Stimulated activated CD4-positive, alpha-beta T cell treated with anti-CD3 and anti-CD28 coated beads, Interleukin-4, amount 100 ng/mL, for 1 hour (primary cell): ENCODE results near the gene PPP1R3F.
A peak's percentile ranks its signal among the peaks of the same experiment; 100 is the strongest.

Source experiments
- DNase-seq: peaks from one replicate; pipeline ENCODE4 v3.0.0-alpha.2; 2020

Gene PPP1R3F

DNA sequence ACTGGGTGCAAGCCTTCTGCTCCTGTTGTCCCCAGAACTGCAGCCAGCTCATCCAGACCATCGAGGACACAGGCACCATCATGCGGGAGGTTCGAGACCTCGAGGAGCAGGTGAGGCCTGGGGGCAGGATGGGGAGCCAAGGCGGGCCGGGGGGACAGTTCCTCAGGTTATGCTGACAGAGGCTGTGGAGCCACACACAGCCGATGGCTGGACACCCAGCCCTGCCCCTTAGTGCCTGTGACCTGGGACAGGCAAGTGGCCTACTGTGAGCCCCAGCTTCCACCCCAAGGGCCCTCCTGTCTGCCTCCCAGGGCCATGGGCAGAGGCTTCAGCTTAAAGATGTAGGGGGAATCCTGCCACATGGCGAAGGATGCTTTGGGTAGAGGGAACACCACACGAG lies 20.0 kb upstream of the PPP1R3F start:
- no peak for DNase-seq

GRCh38 chrX:49250066-49250465 lies 19.5 kb upstream of the PPP1R3F start:
- DNase-seq: no peak

GRCh38 chrX:49250578-49250977 lies 19.0 kb upstream of the PPP1R3F start:
- DNase-seq: no peak

GRCh38 chrX:49251325-49251724 lies 18.3 kb upstream of the PPP1R3F start:
- no peak for DNase-seq

DNA sequence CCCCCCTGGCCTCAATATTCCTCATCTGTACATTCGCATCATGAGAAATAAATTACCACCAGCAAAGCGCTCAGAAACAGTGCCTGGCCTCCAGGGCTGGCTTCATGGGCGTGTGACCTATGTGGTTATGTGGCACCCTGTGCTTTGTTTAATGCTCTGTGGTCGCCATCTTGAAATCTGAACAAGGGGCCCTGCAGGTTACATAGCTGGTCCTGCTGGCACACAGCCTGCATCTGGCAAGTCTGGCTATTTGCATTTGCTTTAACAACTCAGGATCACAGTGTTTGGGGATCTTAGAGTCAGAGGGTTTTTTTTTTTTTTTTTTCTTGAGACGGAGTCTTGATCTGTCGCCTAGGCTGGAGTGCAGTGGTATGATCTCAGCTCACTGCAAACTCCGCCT lies 15.0 kb upstream of the PPP1R3F start:
- DNase-seq: no peak

- no peak for DNase-seq
These were observed 13.2 kb upstream of the PPP1R3F start for GRCh38 chrX:49256268-49256995.

DNA sequence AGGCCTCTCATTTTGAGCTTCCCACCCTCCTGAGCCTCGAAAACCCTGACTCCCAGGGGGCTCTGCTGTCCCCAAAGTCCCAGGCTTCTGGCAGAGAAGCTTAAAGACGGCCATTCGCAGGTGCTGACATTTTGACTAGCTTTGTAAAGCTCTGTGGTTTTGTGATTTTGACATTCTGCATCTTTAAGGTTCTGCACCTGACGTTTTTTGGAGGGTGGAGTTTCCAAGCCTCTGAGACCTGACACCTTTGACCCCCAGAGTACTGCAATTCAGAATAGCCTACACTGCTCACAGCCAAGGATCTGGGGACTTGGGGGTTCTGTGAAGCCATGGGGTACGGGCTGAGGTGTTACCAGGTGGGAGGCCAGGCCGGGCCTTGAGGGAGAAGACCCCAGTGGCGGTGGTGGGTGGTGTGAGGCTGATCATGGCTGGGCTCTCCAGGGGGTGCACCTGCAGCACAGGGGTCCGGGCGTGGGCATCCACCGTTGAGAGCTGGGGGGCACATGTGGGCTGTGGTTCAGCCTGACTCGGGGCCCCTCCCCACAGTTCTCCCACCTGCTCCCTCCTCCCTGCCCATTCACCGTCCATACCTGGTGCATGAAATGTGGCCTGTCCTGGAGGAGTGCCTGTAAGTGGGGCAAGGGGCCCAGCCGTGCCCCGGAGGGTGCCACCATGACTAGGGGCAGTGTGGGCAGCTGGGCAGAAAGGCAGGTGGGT lies 12.4 kb upstream of the PPP1R3F start:
- DNase-seq: no peak

- DNase-seq: no peak
These were observed 11.5 kb upstream of the PPP1R3F start for GRCh38 chrX:49257846-49258748.

DNA sequence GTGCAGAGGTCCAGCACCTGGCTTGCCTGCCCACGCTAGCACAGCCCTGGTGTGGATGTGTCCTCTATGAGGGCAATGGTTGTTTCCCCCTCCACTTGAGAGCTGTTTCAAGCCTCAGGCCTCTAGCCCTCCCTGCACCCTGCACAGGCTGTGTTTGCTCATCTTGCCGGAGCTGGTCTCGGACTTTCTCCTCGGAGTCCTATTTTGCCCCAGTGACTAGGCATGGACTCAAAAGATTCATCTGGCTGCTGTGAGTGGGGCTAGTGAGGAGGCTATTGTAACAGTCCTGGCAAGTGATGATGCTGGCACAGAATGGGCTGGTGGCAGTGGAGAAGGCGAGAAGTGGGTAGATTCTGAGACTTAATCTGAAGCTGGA lies 10.9 kb upstream of the PPP1R3F start:
- DNase-seq: no peak

DNA sequence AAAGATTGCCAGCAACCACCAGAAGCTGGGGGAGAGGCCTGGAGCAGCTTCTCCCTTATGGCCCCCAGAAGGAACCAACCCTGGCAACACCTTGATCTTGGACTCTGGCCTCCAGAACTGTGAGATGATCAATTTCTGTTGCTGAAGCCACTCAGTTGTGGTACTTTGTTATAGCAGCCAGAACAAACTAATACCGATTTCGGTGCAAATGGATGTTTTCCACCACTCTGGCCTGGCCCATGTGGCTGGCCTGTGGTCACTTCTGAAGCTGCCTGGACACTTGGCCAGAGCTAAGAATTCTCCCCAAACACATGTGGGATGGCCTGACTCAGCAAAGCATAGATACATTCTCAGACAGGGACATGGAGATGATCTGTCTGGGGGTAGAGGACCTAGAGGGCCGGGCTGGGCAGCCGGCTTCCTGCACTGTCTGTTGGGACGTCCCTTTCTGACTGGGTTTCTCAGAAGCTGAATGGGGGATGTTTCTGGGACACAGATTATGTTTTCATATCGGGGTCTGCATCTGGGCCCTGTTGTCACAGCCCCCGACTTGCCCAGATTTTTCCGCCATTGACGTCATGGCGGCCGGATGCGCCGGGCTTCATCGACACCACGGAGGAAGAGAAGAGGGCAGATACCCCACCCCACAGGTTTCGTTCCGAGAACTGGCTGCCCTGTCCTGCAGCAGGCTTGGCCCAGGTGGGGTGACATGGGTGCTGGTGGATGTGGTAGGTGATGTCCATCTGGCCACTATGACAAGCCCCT lies 9.2 kb upstream of the PPP1R3F start:
- no peak for DNase-seq

- DNase-seq: no peak
These were observed 7.0 kb upstream of the PPP1R3F start for GRCh38 chrX:49262603-49263002.

DNA sequence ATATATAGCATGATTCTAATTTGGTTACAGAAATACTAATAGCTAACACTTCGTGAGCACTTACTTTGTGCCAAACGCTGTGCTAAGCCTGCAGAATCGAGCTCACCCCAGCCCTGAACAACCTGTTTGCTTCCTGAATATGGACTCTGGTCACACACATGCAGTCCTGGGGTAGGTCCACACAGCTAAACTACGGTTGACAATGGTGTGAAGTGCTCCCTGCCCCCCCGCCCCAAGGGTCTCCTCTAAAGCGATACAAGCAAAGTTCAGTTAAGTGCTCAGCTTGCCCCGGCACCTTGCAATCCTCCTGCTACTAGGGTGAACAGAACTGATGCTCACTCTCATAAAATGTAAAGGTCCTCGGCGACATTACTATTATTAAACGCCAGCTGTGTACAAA lies 6.0 kb upstream of the PPP1R3F start:
- DNase-seq: no peak

DNA sequence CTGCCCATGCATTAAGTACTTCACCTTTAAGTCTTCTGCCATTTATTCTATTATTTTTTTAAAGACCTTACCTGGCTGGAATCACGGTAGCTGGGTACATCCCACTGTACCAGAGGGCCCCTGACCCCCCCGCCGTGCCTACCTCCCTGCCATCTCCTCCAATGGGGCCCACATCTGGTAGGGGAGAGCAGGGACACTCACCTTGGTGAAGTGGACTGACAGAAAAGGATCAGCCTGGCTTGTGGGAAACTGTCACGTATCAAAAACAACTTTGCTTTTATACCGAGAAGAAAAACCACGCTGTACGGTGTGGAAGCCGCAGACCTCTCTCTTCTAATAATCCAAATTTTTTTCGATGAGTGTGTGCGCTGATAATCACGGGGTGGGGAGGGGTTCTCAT lies 5.1 kb upstream of the PPP1R3F start, which contains the start of gene FOXP3:
Gene FOXP3, minus strand, starts transcription at position 251 of the 400 bp plus-strand sequence. CDS start 6,205 bp downstream, outside the sequence.
- no peak for DNase-seq

DNA sequence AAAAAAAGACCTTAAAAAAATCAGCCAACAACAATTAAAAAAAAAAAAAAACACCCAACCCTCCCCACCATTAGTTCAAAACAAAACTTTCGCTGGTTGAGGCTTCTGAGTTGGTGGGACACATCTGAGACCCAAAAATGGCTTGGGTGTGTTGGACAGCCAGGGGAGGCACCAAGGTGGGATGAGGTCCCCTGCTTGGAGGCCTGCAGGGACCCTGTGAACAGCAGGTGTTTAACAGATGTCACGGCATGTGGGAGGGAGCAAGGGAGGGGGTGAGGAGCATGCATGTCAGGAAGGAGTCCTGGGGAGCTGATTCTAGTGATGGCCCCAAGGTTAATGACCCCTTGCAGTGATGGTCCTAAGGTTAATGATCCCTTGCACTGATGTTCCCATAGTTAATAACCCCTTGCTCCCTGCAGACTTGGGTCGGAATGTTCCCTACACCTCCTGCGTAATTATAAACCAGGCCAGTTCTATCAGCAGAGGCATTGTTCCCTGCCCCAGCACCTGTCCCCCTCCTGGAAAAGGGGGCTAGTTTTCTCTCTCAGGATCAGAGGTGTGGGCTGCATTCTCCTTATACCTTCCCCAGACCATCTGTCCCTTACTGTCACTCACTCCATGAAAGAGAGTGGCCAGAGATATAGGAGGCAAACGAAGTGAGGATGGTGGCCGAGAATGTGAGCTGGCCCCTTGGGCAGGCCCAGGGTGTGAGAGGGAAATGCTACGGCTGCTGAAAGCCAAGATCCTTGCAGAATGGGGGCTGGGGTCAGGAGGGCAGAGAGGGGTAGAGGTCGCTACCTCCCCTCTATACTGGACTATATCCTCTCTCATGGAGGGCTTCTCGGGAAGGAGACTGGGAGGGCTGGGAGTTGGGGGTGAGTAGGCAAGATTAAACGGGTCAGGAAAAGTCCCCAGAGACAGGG lies 2.8 kb upstream of the PPP1R3F start:
- DNase-seq: no peak

GRCh38 chrX:49268702-49269009 lies 937 bp upstream of the PPP1R3F start:
- DNase-seq: no peak

DNA sequence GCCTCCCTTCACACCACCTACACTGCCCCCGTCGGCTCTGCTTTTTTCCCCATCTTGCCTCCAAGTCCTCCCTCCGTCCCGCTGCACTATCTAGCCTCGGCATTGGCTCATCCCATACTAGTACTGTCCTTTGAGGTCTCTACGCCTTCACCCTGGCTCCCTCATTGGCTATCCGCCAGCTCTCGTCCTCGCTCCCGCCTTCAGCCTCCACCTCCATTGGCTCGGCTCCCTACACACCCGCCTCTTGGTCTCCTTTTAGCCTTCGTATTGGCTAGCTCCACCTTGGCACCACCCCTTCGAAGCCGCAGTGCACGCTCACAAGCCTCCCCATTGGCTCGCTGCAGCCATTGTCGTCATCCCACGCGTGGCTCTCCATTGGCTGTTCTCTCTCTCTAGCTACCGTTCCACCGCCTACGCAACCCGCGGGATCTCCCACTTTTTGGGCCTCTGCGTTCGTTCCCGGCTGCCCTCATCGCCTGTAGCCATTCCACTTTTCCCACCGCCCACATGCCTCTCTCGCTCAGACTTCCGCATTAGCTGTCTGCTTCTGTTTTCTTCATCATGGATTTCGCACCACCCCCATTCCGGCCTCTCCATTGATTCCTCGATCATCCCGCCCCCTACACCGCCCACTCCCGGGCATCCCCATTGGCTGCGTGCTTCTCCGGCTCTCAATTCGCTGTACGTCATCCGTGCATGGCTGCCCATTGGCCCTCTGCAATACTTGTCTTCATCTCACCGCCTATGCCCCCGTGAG lies 405 bp upstream of the PPP1R3F start:
- peak; percentile 93 for DNase-seq

- no peak for DNase-seq
These were observed 792 bp downstream of the PPP1R3F start for GRCh38 chrX:49270249-49270921.

- no peak for DNase-seq
These were observed 1.7 kb downstream of the PPP1R3F start for GRCh38 chrX:49271341-49271740.

DNA sequence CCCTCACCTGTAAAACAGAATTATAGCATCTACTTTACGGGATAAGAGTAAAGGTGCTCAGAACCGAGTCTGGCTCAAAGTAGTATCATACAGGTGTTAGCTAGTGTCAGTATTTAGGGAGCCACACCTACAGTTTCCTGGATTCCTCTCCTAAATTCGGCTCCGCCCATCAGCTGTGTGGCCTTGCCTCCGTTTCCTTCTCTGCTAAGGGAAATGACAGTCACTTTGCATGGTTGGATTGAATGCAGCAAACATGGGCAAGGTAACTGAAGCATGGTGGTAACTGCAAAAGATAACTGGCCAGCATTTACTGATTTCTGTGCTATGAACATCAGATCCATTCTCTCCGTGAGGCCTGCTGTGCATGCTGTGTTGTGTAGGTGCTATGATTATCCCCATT lies 2.8 kb downstream of the PPP1R3F start:
- no peak for DNase-seq

DNA sequence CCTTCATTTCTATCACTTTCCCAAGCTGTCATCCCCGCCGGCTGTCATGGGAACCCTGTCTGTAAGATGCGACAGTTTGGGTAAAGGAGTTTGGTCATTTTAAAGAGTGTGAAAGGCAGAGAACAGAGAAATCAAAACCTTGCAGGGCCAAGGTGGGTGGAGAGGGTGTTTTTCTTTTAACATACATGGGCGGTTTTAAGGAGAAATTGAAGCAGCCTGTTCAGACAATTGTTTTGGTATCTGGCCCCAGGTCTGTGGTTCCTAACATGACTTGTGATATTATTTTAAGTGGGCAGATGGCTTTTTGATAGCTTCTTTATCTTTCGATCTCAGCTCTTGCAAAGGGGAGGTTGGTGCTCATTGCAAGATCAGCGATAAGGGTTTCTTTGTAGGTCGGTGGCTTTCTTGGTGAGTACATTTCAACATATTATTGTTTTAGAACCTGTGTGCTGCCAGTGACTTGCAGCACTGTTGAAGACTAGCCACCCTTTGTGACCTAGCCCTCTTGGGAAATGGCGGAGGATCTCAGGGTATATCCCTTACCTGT lies 3.7 kb downstream of the PPP1R3F start:
- peak; percentile 25 for DNase-seq
